Smooth muscle cell (in vitro differentiated cells): ENCODE results near the gene AQP1. TPM values are rescaled to one million over a fixed set of nuclear protein-coding genes. Genes with fewer than 3 reads are reported as not detected.

Source experiments
- DNase-seq: peaks from one replicate; lab custom pipeline; 2025; ENCODE audit not compliant: unreplicated experiment; lab: John Stamatoyannopoulos, UW
- H2AFZ ChIP-seq: fragments of 200-600 bp; sonication (generic); 2 replicates; pipeline ENCODE4 v1.6.0; 2016; ENCODE audit warnings: antibody characterized with exemption, low read depth, mild to moderate bottlenecking
- H3F3A ChIP-seq: fragments of 200-600 bp; sonication (generic); 2 replicates; pipeline ENCODE4 v1.6.0; 2017; ENCODE audit warnings: antibody characterized with exemption, low read depth
- H3K27ac ChIP-seq: fragments of 200-600 bp; sonication (generic); 2 replicates; pipeline ENCODE4 v1.5.1; 2016; ENCODE audit warnings: low read depth, mild to moderate bottlenecking
- H3K27me3 ChIP-seq: fragments of 200-600 bp; sonication (generic); 2 replicates; pipeline ENCODE4 v1.6.1; 2016; ENCODE audit warnings: low read depth, mild to moderate bottlenecking
- H3K36me3 ChIP-seq: fragments of 200-600 bp; sonication (generic); 2 replicates; pipeline ENCODE4 v1.5.1; 2016; ENCODE audit warnings: low read depth
- H3K4me1 ChIP-seq: fragments of 200-600 bp; sonication (generic); 2 replicates; pipeline ENCODE4 v1.5.1; 2016; ENCODE audit warnings: low read depth
- H3K4me2 ChIP-seq: fragments of 200-600 bp; sonication (generic); 2 replicates; pipeline ENCODE4 v1.6.0; 2016; ENCODE audit warnings: mild to moderate bottlenecking
- H3K4me3 ChIP-seq: fragments of 200-600 bp; sonication (generic); 2 replicates; pipeline ENCODE4 v1.5.1; 2016; ENCODE audit warnings: mild to moderate bottlenecking
- H3K79me2 ChIP-seq: fragments of 200-600 bp; sonication (generic); 2 replicates; pipeline ENCODE4 v1.6.0; 2016; ENCODE audit warnings: low read depth, mild to moderate bottlenecking
- H3K9ac ChIP-seq: fragments of 200-600 bp; sonication (generic); 2 replicates; pipeline ENCODE4 v1.6.0; 2016; ENCODE audit warnings: low read depth
- H3K9me3 ChIP-seq: fragments of 200-600 bp; sonication (generic); replicated peaks from 2 replicates; pipeline ENCODE4 v1.5.1; 2016; ENCODE audit warnings: low read depth
- H4K20me1 ChIP-seq: fragments of 200-600 bp; sonication (generic); 2 replicates; pipeline ENCODE4 v1.6.0; 2016; ENCODE audit warnings: low read depth
- CTCF ChIP-seq: fragments of 200-600 bp; sonication (generic); IDR thresholded peaks from 2 replicates; pipeline ENCODE4 v1.5.1; 2017; ENCODE audit warnings: borderline replicate concordance, mild to moderate bottlenecking, antibody characterized with exemption; ENCODE audit not compliant: insufficient read depth, poor library complexity, severe bottlenecking
- WGBS: methylation state at CpG from one replicate; pipeline ENCODE4 v1.1.7; 2016; ENCODE audit warnings: low lambda C conversion rate; 5-methylcytosine and 5-hydroxymethylcytosine counted together
- polyA plus RNA-seq: library from polyadenylated mRNA; unstranded; fragments of >200 nt; fragmentation: Nextera tagmentation; extraction: Ambion mirVana; gene quantifications from 2 replicates; pipeline ENCODE4 v1.2.1, GENCODE V29; 2016
- total RNA-seq: library from RNA; depleted of rRNA; stranded (reverse); fragments of >200 nt; gene quantifications from 2 replicates; pipeline ENCODE4 v1.2.3, GENCODE V29; 2014

Gene AQP1
- total and polyA plus RNA-seq, 2 experiments from 2014 or later = 2,330 to 2,747 TPM

GRCh38 chr7:30924624-30925023 lies 13.0 kb downstream of the AQP1 start:
- TF ChIP-seq CTCF = no peak
- no peak for DNase-seq
- peaks cover 59% of the 10 kb centered on the region for H4K20me1 ChIP-seq
- H3F3A ChIP-seq = peaks cover 26% of the 10 kb centered on the region
- H3K27ac ChIP-seq = peak overlapping the region; percentile 52
- H3K79me2 ChIP-seq = peaks cover 19% of the 10 kb centered on the region
- H3K27me3 ChIP-seq = no peaks in the 10 kb centered on the region
- no peak overlapping the region for H3K9ac ChIP-seq
- H2AFZ ChIP-seq = no peak overlapping the region
- no peak overlapping the region for H3K4me2 ChIP-seq
- peaks cover 5% of the 10 kb centered on the region for H3K36me3 ChIP-seq
- H3K4me3 ChIP-seq = no peak overlapping the region
- no peaks in the 10 kb centered on the region for H3K9me3 ChIP-seq
- H3K4me1 ChIP-seq = peaks cover 11% of the 10 kb centered on the region

- TF ChIP-seq CTCF = no peak
- no peak for DNase-seq
- WGBS = 85% methylated on average over 2 of the region's 2 CpGs
- peaks cover 22% of the 10 kb centered on the region for H3F3A ChIP-seq
- H3K36me3 ChIP-seq = peaks cover 5% of the 10 kb centered on the region
- no peaks in the 10 kb centered on the region for H3K9me3 ChIP-seq
- no peaks in the 10 kb centered on the region for H3K27me3 ChIP-seq
- H2AFZ ChIP-seq = no peak overlapping the region
- peak overlapping the region; percentile 52 for H3K27ac ChIP-seq
- peaks cover 11% of the 10 kb centered on the region for H3K4me1 ChIP-seq
- H3K79me2 ChIP-seq = peaks cover 14% of the 10 kb centered on the region
- H3K4me2 ChIP-seq = no peak overlapping the region
- H3K4me3 ChIP-seq = no peak overlapping the region
- no peak overlapping the region for H3K9ac ChIP-seq
- peaks cover 54% of the 10 kb centered on the region for H4K20me1 ChIP-seq
Observed at GRCh38 chr7:30925117-30925516, 13.5 kb downstream of the AQP1 start.

GRCh38 chr7:30925913-30926312 lies 14.3 kb downstream of the AQP1 start:
- Histone ChIP-seq H3K4me2 (no peak overlapping the region), H4K20me1 (peaks cover 46% of the 10 kb centered on the region), H3K27ac (peak overlapping the region; percentile 52), H3K79me2 (peaks cover 6% of the 10 kb centered on the region), H3K4me1 (peaks cover 7% of the 10 kb centered on the region), H3K4me3 (no peak overlapping the region), H3K9ac (no peak overlapping the region), H3F3A (peaks cover 17% of the 10 kb centered on the region), H2AFZ (no peak overlapping the region), H3K9me3 (no peaks in the 10 kb centered on the region), H3K27me3 (no peaks in the 10 kb centered on the region), H3K36me3 (peaks cover 5% of the 10 kb centered on the region)
- no peak for TF ChIP-seq CTCF
- no peak for DNase-seq
- WGBS = 87% methylated on average over 5 of the region's 5 CpGs

GRCh38 chr7:30926313-30926712 lies 14.7 kb downstream of the AQP1 start:
- H3K4me3 ChIP-seq = no peak overlapping the region
- H3K9me3 ChIP-seq = no peaks in the 10 kb centered on the region
- H3K27ac ChIP-seq = no peak overlapping the region
- peaks cover 5% of the 10 kb centered on the region for H3K79me2 ChIP-seq
- H3F3A ChIP-seq = peaks cover 20% of the 10 kb centered on the region
- peaks cover 42% of the 10 kb centered on the region for H4K20me1 ChIP-seq
- TF ChIP-seq CTCF = no peak
- no peaks in the 10 kb centered on the region for H3K27me3 ChIP-seq
- no peak overlapping the region for H2AFZ ChIP-seq
- H3K4me1 ChIP-seq = peaks cover 5% of the 10 kb centered on the region
- WGBS = 60% methylated on average over 5 of the region's 5 CpGs
- no peak for DNase-seq
- H3K36me3 ChIP-seq = peaks cover 5% of the 10 kb centered on the region
- H3K9ac ChIP-seq = no peak overlapping the region
- no peak overlapping the region for H3K4me2 ChIP-seq
